Astrocyte (in vitro differentiated cells and primary cell): Measurements from ENCODE around the gene NETO2. TPM values are rescaled to one million over a fixed set of nuclear protein-coding genes. Genes with fewer than 3 reads are reported as not detected.

Experiments used
- DNase-seq: peaks from one replicate; pipeline ENCODE4 v3.0.0-alpha.2; 2010; ENCODE audit warnings: low read depth
- FAIRE-seq: peaks from 2 replicates; lab custom pipeline; 2011; peaks lifted over from hg19 to GRCh38; lab: Jason Lieb, UNC
- H2AFZ ChIP-seq: 2 replicates; pipeline ENCODE4 v1.6.0; 2012; ENCODE audit warnings: low read depth, low read length, inconsistent platforms
- H3K27ac ChIP-seq: 2 replicates; pipeline ENCODE4 v1.5.1; 2011; ENCODE audit warnings: low read depth, low read length, inconsistent platforms
- H3K27me3 ChIP-seq: 2 replicates; pipeline ENCODE4 v1.6.0; 2011; ENCODE audit warnings: low read length, inconsistent platforms; ENCODE audit not compliant: insufficient read depth
- H3K36me3 ChIP-seq: 2 replicates; pipeline ENCODE4 v1.5.1; 2011; ENCODE audit warnings: low read length, inconsistent platforms; ENCODE audit not compliant: insufficient read depth
- H3K4me1 ChIP-seq: 2 replicates; pipeline ENCODE4 v1.5.1; 2011; ENCODE audit warnings: low read length, inconsistent platforms; ENCODE audit not compliant: insufficient read depth
- H3K4me2 ChIP-seq: 2 replicates; pipeline ENCODE4 v1.6.0; 2012; ENCODE audit warnings: low read length, inconsistent platforms
- H3K4me3 ChIP-seq: 2 replicates; pipeline ENCODE4 v1.5.1; 2011; ENCODE audit warnings: low read depth, mild to moderate bottlenecking, low read length, inconsistent platforms; ENCODE audit not compliant: insufficient read depth
- H3K79me2 ChIP-seq: 2 replicates; pipeline ENCODE4 v1.6.0; 2012; ENCODE audit warnings: mild to moderate bottlenecking, low read length, inconsistent platforms; ENCODE audit not compliant: insufficient read depth
- H3K9ac ChIP-seq: 2 replicates; pipeline ENCODE4 v1.6.0; 2012; ENCODE audit warnings: mild to moderate bottlenecking, low read length, inconsistent platforms
- H3K9me3 ChIP-seq: 2 replicates; pipeline ENCODE4 v1.5.1; 2012; ENCODE audit warnings: low read depth, mild to moderate bottlenecking, low read length, inconsistent platforms; ENCODE audit not compliant: insufficient read depth
- H4K20me1 ChIP-seq: 2 replicates; pipeline ENCODE4 v1.6.0; 2012; ENCODE audit warnings: low read length, inconsistent platforms; ENCODE audit not compliant: insufficient read depth
- H3K27ac Mint-ChIP-seq: one replicate; pipeline ENCODE4 v1.8.0; 2021; ENCODE audit warnings: mild to moderate bottlenecking, mixed read lengths; ENCODE audit not compliant: unreplicated experiment
- H3K27me3 Mint-ChIP-seq: one replicate; pipeline ENCODE4 v1.8.0; 2021; ENCODE audit warnings: low read depth, mixed read lengths; ENCODE audit not compliant: unreplicated experiment
- H3K36me3 Mint-ChIP-seq: one replicate; pipeline ENCODE4 v1.8.0; 2021; ENCODE audit warnings: low read depth, mixed read lengths; ENCODE audit not compliant: unreplicated experiment
- H3K4me1 Mint-ChIP-seq: one replicate; pipeline ENCODE4 v1.8.0; 2021; ENCODE audit warnings: low read depth, mixed read lengths; ENCODE audit not compliant: unreplicated experiment
- H3K4me3 Mint-ChIP-seq: one replicate; pipeline ENCODE4 v1.8.0; 2021; ENCODE audit warnings: mild to moderate bottlenecking, moderate library complexity, mixed read lengths; ENCODE audit not compliant: unreplicated experiment
- H3K9me3 Mint-ChIP-seq: one replicate; pipeline ENCODE4 v1.8.0; 2021; ENCODE audit warnings: mild to moderate bottlenecking, mixed read lengths; ENCODE audit not compliant: unreplicated experiment
- CTCF ChIP-seq: IDR thresholded peaks from 2 replicates; pipeline ENCODE4 v1.5.1; 2011; ENCODE audit warnings: low read depth, mild to moderate bottlenecking, inconsistent platforms, low read length, moderate library complexity; ENCODE audit not compliant: insufficient read depth
- EZH2 ChIP-seq: IDR thresholded peaks from 2 replicates; pipeline ENCODE4 v1.6.1; 2012; ENCODE audit warnings: mild to moderate bottlenecking, low read length, inconsistent platforms; ENCODE audit not compliant: insufficient read depth
- total RNA-seq: library from RNA; stranded (reverse); gene quantifications from 2 replicates; pipeline ENCODE4 v1.2.1, GENCODE V29; 2021

Gene NETO2
- total RNA-seq, 1 donor from 2014 or later = 17.1 TPM

DNA sequence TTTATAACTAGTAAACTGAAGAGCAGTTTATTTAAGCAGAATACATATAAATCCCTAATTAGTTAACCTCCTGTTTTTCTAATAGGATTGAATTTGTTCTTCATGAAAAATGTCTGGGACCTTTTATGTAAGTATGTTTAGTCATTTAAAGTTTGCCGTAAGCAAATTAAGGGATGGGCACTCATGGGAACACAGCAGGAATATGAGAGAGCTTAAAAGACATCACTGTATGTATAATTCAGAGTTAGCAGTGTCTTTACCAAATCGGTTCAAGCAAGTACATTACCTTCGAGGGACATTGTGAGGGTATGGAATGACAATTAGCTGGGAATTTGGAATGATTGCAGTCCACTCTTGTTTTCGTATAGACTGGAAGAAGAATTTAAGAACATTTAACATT lies 17.7 kb upstream of the NETO2 start:
- Mint-ChIP-seq H3K4me3 (no peak overlapping the region), H3K36me3 (peaks cover 1% of the 10 kb centered on the region), H3K27ac (no peak overlapping the region), H3K9me3 (no peaks in the 10 kb centered on the region), H3K4me1 (peaks cover 2% of the 10 kb centered on the region), H3K27me3 (no peaks in the 10 kb centered on the region)
- Histone ChIP-seq H2AFZ (no peak overlapping the region), H3K4me1 (no peaks in the 10 kb centered on the region), H3K79me2 (no peaks in the 10 kb centered on the region), H3K9ac (no peak overlapping the region), H3K27ac (no peak overlapping the region), H4K20me1 (no peaks in the 10 kb centered on the region), H3K36me3 (no peaks in the 10 kb centered on the region), H3K4me2 (no peak overlapping the region), H3K4me3 (no peak overlapping the region), H3K27me3 (no peaks in the 10 kb centered on the region), H3K9me3 (no peaks in the 10 kb centered on the region)
- DNase-seq (no peak), FAIRE-seq (no peak)
- TF ChIP-seq EZH2 (no peak), CTCF (no peak)

DNA sequence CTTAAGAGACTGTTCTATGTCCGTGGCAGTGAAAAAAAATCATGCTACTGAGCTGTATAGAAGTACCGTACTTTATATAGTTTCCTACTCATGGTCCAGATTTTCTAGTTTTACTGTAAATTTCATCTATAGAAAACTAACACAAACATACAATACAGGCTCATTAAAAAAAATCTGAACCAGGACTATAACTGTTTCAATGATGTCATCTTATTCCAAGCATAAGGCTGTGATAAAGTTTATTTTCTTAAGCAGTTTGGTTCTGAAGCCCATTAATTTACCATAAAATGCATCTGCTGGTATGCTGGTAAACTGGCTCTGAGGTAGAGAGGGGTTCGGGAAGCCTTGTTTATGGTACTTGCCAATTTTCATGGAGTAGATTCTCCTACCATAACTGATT lies 16.7 kb upstream of the NETO2 start:
- no peak overlapping the region for H3K27ac ChIP-seq
- TF ChIP-seq CTCF (no peak), EZH2 (no peak)
- Mint-ChIP-seq H3K36me3 (peaks cover 2% of the 10 kb centered on the region), H3K9me3 (no peaks in the 10 kb centered on the region), H3K4me3 (no peak overlapping the region), H3K4me1 (peaks cover 2% of the 10 kb centered on the region), H3K27ac (no peak overlapping the region), H3K27me3 (no peaks in the 10 kb centered on the region)
- DNase-seq = no peak
- no peaks in the 10 kb centered on the region for H3K27me3 ChIP-seq
- H3K9ac ChIP-seq = no peak overlapping the region
- H3K36me3 ChIP-seq = no peaks in the 10 kb centered on the region
- no peaks in the 10 kb centered on the region for H3K4me1 ChIP-seq
- FAIRE-seq = no peak
- no peak overlapping the region for H3K4me3 ChIP-seq
- H4K20me1 ChIP-seq = no peaks in the 10 kb centered on the region
- H2AFZ ChIP-seq = no peak overlapping the region
- H3K9me3 ChIP-seq = no peaks in the 10 kb centered on the region
- H3K79me2 ChIP-seq = no peaks in the 10 kb centered on the region
- H3K4me2 ChIP-seq = no peak overlapping the region

DNA sequence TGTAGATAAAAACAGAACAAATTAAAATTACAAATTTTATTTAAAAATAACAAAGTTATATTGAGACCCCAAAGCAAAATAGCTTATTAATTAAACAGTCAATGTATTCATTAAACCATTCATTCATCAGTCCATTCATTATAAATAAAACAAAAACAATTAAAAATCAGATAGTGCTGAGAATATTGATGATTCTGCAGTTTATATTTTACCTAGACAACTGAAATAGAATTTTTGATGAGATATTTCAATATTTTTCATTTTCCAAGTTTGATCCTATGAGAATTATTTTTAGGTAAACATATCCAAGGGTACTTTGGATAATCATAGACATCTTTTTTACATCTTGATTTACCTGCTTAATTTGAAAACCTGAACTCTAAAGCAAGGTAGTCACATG lies 15.2 kb upstream of the NETO2 start:
- no peak overlapping the region for H3K27ac Mint-ChIP-seq
- peaks cover 4% of the 10 kb centered on the region for H3K36me3 Mint-ChIP-seq
- H3K27ac ChIP-seq = no peak overlapping the region
- DNase-seq = no peak
- no peak for TF ChIP-seq CTCF
- H3K4me1 Mint-ChIP-seq = peaks cover 2% of the 10 kb centered on the region
- FAIRE-seq = no peak
- H3K36me3 ChIP-seq = no peaks in the 10 kb centered on the region
- H3K9me3 ChIP-seq = no peaks in the 10 kb centered on the region
- H3K27me3 Mint-ChIP-seq = no peaks in the 10 kb centered on the region
- no peak overlapping the region for H3K4me3 ChIP-seq
- H3K79me2 ChIP-seq = no peaks in the 10 kb centered on the region
- no peak overlapping the region for H3K4me3 Mint-ChIP-seq
- no peak overlapping the region for H2AFZ ChIP-seq
- H3K9ac ChIP-seq = no peak overlapping the region
- H3K4me2 ChIP-seq = no peak overlapping the region
- no peaks in the 10 kb centered on the region for H3K4me1 ChIP-seq
- H4K20me1 ChIP-seq = no peaks in the 10 kb centered on the region
- no peaks in the 10 kb centered on the region for H3K9me3 Mint-ChIP-seq
- no peaks in the 10 kb centered on the region for H3K27me3 ChIP-seq
